IMR-90 (cell line): ENCODE measurements around the gene ROCK1.

Experiments
- CEBPB ChIP-seq: IDR thresholded peaks from 2 replicates; pipeline ENCODE4 v1.6.1; 2012; ENCODE audit warnings: low read depth, low read length, improper control_type of control experiment
- CHD1 ChIP-seq: IDR thresholded peaks from 2 replicates; pipeline ENCODE4 v1.6.1; 2012; ENCODE audit warnings: low read depth, low read length, improper control_type of control experiment
- FOS ChIP-seq: fragments of 150-350 bp; IDR thresholded peaks from 2 replicates; pipeline ENCODE4 v1.6.1; 2016; ENCODE audit warnings: low read depth, low read length
- MAFK ChIP-seq: IDR thresholded peaks from 2 replicates; pipeline ENCODE4 v1.6.1; 2012; ENCODE audit warnings: low read depth, low read length, improper control_type of control experiment
- MAZ ChIP-seq: IDR thresholded peaks from 2 replicates; pipeline ENCODE4 v1.6.1; 2012; ENCODE audit warnings: low read depth, mild to moderate bottlenecking, low read length, improper control_type of control experiment, moderate library complexity, borderline replicate concordance
- POLR2A ChIP-seq: IDR thresholded peaks from 2 replicates; pipeline ENCODE4 v1.6.1; 2012; ENCODE audit warnings: mild to moderate bottlenecking, low read depth, low read length
- RCOR1 ChIP-seq: IDR thresholded peaks from 2 replicates; pipeline ENCODE4 v1.6.1; 2012; ENCODE audit warnings: mild to moderate bottlenecking, low read length, improper control_type of control experiment; ENCODE audit not compliant: insufficient replicate concordance
- SMC3 ChIP-seq: fragments of 150-350 bp; IDR thresholded peaks from 2 replicates; pipeline ENCODE4 v1.6.1; 2016; ENCODE audit warnings: low read depth, mild to moderate bottlenecking, antibody characterized with exemption, low read length, moderate library complexity
- TF ChIP-seq, protein P1 (sequence below): conservative IDR thresholded peaks from 2 replicates; pipeline ENCODE4 v1.5.1; 2012; ENCODE audit warnings: mild to moderate bottlenecking, low read depth, low read length, improper control_type of control experiment
- TF ChIP-seq, protein P2 (sequence below): fragments of 150-350 bp; IDR thresholded peaks from 2 replicates; pipeline ENCODE4 v1.6.1; 2017; ENCODE audit warnings: mild to moderate bottlenecking, antibody characterized with exemption, low read length, low read depth

- TF ChIP-seq, protein P1, sequence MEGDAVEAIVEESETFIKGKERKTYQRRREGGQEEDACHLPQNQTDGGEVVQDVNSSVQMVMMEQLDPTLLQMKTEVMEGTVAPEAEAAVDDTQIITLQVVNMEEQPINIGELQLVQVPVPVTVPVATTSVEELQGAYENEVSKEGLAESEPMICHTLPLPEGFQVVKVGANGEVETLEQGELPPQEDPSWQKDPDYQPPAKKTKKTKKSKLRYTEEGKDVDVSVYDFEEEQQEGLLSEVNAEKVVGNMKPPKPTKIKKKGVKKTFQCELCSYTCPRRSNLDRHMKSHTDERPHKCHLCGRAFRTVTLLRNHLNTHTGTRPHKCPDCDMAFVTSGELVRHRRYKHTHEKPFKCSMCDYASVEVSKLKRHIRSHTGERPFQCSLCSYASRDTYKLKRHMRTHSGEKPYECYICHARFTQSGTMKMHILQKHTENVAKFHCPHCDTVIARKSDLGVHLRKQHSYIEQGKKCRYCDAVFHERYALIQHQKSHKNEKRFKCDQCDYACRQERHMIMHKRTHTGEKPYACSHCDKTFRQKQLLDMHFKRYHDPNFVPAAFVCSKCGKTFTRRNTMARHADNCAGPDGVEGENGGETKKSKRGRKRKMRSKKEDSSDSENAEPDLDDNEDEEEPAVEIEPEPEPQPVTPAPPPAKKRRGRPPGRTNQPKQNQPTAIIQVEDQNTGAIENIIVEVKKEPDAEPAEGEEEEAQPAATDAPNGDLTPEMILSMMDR: no peak
- no peak for TF ChIP-seq POLR2A
- no peak for TF ChIP-seq RCOR1
- TF ChIP-seq MAZ: no peak
- TF ChIP-seq CHD1: no peak
- TF ChIP-seq CEBPB: no peak
- no peak for TF ChIP-seq SMC3
- TF ChIP-seq FOS: no peak
- TF ChIP-seq, protein P2, sequence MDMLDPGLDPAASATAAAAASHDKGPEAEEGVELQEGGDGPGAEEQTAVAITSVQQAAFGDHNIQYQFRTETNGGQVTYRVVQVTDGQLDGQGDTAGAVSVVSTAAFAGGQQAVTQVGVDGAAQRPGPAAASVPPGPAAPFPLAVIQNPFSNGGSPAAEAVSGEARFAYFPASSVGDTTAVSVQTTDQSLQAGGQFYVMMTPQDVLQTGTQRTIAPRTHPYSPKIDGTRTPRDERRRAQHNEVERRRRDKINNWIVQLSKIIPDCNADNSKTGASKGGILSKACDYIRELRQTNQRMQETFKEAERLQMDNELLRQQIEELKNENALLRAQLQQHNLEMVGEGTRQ: no peak
- TF ChIP-seq MAFK: no peak
Observed at GRCh38 chr18:21131698-21132227, 20.1 kb upstream of the ROCK1 start.
